SIG-M5 (cell line): ENCODE data around the gene CAPG.

Source experiments
- DNase-seq: peaks from one replicate; lab custom pipeline; 2025; lab: John Stamatoyannopoulos, UW

The CAPG gene

GRCh38 chr2:85356186-85356585 is 54.0 kb downstream of the CAPG start:
- DNase-seq = no peak

GRCh38 chr2:85355521-85355920 is 54.6 kb downstream of the CAPG start:
- no peak for DNase-seq

DNA sequence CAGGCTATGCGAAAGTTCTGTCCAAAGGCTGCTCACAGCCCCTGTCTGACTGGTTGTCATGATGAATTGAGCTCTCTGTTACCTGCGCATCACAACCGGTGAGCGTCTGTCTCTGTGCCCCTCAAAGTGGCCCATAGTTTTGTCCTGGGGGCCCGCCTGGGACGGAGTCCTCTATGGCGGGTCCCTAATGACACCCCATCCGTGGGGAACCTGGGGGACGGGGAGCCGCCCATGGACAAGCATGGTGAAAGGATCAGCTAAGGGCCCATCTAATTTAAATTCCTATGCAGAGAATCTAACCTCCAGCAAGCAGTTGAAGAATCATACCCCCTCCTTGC is 55.1 kb downstream of the CAPG start:
- DNase-seq = no peak

DNA sequence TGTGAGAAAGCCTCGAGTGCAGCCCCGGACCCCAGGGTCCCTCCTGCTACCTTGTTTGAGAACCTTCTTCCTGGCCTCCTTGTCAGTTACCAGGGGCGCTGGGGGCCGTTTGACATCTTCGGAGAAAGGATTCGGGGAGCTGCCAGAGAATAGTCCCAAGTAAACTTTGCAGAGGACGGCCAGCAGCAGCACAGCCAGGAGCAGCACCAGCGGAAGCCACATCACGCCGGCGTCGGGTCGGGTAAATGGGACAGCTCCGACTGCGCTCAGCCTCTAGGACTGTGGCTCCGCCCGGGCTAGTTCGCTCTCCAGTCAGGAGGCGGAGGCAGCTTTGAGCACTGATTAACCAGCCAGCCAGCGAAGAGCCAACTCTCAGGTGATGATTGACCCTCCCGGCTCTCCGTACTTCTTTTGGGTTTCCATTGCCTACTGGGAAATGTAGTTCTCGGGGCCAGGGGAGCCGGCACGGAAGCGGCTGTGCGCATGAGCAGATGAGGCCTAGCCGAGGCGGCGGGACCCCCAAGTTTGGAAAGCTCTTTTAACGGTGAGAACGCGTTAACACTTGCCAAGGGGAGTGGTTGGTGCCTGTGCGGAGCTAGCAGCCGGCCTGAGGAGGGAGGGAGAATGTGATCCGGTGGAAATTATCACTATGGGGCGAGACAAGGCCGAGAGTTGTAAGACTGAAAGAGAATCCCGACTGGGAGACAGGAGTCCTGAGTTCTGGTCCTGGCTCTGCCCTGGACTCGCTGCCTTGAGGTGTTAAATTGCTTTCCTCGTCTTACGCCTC is 55.7 kb downstream of the CAPG start, which contains the start of the genes ELMOD3 and RETSAT:
Gene ELMOD3, plus strand, starts transcription at position 484 of the 787 bp plus-strand sequence. CDS start 2,430 bp downstream, outside the sequence.
Gene RETSAT, minus strand, starts transcription at position 243 of the 787 bp plus-strand sequence. Its CDS starts 21 bp downstream, at position 222.
- DNase-seq = peak; percentile 99

DNA sequence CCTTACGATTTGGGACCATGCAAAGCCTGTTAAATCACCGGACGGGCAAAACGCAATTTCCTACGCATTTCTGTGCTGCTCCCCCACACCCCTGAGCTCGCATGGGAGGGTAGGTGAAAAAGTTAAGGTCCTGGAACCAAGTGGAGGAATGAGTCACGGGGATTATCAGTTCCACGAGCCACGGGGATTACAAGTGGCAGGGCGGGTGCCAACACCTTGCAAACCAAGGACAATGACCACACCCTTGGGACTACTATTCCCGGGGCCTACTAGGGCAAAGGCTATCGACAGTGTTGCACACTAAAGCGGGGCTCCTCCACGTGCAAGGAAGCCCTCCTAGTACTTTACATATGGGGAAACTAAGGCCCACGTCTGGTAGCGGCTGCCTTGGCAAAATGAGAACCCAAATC is 56.3 kb downstream of the CAPG start:
- DNase-seq = no peak

GRCh38 chr2:85347599-85347998 is 62.6 kb downstream of the CAPG start:
- no peak for DNase-seq
